ENCODE results near the gene CTNNAL1. TPM values are rescaled to one million over a fixed set of nuclear protein-coding genes. Genes with fewer than 3 reads are reported as not detected.
"Not testable (repeated sequence)": the region's sequence is repeated elsewhere in the genome, so short reads cannot be mapped to it uniquely, and the experiment has no call there.

CTNNAL1 gene
- total RNA-seq, 1 donor from 2014 or later: 36.0 TPM

DNA sequence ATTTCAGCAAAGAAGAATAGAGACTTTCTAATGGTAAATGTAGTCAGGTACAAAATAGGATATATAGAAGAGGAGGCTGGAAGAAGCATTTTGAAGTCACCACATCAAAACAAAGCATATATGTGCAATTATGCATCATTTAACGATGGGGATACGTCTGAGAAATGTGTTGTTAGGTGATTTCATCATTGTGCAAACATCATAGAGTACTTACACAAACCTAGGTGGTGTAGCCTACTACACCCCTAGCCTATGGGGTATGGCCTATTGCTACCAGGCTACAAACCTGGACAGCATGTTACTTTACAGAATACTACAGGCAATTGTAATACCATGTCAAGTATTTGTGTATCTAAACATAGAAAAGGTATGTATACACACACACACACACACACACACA lies 107.8 kb downstream of the CTNNAL1 start:
- Mint-ChIP-seq H3K4me1 (ENCODE audit: unreplicated experiment) (peaks cover under 1% of the 10 kb centered on the region), H3K27me3 (no peaks in the 10 kb centered on the region), H3K4me3 (no peak overlapping the region), H3K36me3 (peaks cover 45% of the 10 kb centered on the region), H3K27ac (no peak overlapping the region), H3K9me3 (no peaks in the 10 kb centered on the region)
- TF ChIP-seq, protein P1, sequence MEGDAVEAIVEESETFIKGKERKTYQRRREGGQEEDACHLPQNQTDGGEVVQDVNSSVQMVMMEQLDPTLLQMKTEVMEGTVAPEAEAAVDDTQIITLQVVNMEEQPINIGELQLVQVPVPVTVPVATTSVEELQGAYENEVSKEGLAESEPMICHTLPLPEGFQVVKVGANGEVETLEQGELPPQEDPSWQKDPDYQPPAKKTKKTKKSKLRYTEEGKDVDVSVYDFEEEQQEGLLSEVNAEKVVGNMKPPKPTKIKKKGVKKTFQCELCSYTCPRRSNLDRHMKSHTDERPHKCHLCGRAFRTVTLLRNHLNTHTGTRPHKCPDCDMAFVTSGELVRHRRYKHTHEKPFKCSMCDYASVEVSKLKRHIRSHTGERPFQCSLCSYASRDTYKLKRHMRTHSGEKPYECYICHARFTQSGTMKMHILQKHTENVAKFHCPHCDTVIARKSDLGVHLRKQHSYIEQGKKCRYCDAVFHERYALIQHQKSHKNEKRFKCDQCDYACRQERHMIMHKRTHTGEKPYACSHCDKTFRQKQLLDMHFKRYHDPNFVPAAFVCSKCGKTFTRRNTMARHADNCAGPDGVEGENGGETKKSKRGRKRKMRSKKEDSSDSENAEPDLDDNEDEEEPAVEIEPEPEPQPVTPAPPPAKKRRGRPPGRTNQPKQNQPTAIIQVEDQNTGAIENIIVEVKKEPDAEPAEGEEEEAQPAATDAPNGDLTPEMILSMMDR (conservative IDR thresholded peaks at IDR 0.05): no peak
- DNase-seq (ENCODE audit: extremely low spot score, unreplicated experiment): no peak

DNA sequence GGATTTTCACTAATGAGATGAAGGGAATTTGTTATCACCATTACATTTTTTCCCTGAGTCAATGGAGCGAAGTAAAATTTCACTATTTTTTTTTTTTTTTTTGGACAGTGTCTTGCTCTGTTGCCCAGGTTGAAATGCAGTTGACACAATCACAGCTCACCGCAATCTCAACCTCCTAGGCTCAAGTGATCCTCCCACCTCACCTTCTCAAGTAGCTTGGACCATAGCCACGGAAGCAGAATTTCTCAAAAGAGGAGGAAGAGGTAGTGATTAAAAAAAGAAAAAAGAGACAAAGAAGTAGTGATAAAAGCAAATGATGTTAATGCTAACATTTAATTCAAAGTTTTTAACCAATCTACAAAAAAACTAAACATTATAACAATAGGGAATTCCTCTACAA lies 109.1 kb downstream of the CTNNAL1 start:
- H3K9me3 Mint-ChIP-seq: no peaks in the 10 kb centered on the region
- TF ChIP-seq, protein P1 (conservative IDR thresholded peaks at IDR 0.05): no peak
- no peaks in the 10 kb centered on the region for H3K27me3 Mint-ChIP-seq
- DNase-seq (ENCODE audit: extremely low spot score, unreplicated experiment): no peak
- H3K27ac Mint-ChIP-seq: no peak overlapping the region
- H3K4me3 Mint-ChIP-seq: no peak overlapping the region
- peaks cover 6% of the 10 kb centered on the region for H3K4me1 Mint-ChIP-seq (ENCODE audit: unreplicated experiment)
- H3K36me3 Mint-ChIP-seq: peaks cover 41% of the 10 kb centered on the region

DNA sequence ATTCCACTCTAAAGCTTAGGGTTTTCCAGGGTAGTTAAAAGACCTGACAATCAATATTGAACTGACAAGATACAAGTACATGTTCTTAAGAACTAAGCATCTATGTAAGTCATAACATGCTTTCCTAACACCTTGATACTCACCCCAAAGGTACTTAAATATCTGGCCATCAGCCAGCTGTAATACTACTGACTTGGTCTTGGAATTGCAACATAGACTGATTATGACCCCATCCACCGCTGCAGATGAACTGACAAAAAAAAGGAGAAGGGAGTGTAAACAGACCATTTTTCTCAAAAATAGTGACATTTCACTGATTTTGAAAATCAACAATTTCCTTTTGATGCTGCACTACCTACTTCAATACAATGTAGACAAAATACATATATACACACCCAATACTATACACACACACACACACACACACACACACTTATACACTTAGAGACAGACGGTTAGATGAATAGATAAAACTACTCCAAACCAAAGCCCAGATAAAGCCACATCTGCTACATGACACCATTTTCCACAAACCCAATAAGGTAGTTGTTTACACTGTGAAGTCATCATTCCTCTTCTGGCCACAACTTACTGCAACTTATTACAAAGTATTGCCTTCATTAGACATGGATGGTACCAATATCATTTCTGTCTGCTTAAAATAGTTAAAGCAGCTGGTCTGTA lies 109.7 kb downstream of the CTNNAL1 start:
- TF ChIP-seq, protein P1 (conservative IDR thresholded peaks at IDR 0.05): no peak
- Mint-ChIP-seq H3K4me1 (ENCODE audit: unreplicated experiment) (peaks cover 6% of the 10 kb centered on the region), H3K27ac (no peak overlapping the region), H3K9me3 (no peaks in the 10 kb centered on the region), H3K4me3 (no peak overlapping the region), H3K36me3 (peaks cover 36% of the 10 kb centered on the region), H3K27me3 (no peaks in the 10 kb centered on the region)
- DNase-seq (ENCODE audit: extremely low spot score, unreplicated experiment): no peak

DNA sequence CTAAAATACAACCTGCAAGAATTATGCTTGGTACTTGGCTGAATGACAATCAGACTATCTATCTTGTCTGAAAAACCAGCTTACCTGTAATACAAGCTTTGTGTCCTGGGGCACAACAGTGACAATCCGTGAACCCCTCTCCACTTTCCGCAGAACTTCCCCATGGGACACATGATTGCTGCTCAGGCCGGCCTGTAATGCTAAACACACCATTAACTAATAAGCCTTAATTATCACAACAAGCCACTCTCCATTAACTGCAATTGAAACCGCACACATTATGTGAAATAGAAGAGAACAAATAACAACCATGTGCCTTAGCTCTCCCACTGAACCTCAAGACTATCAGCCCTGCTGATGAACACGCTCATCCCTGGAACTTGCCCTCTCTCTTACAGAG lies 113.1 kb downstream of the CTNNAL1 start:
- TF ChIP-seq, protein P1 (conservative IDR thresholded peaks at IDR 0.05): no peak
- Mint-ChIP-seq H3K27me3 (no peaks in the 10 kb centered on the region), H3K36me3 (peaks cover 51% of the 10 kb centered on the region), H3K4me1 (ENCODE audit: unreplicated experiment) (peaks cover 6% of the 10 kb centered on the region), H3K9me3 (no peaks in the 10 kb centered on the region), H3K4me3 (peak overlapping the region; percentile 11), H3K27ac (peak overlapping the region; percentile 35)
- DNase-seq (ENCODE audit: extremely low spot score, unreplicated experiment): no peak

DNA sequence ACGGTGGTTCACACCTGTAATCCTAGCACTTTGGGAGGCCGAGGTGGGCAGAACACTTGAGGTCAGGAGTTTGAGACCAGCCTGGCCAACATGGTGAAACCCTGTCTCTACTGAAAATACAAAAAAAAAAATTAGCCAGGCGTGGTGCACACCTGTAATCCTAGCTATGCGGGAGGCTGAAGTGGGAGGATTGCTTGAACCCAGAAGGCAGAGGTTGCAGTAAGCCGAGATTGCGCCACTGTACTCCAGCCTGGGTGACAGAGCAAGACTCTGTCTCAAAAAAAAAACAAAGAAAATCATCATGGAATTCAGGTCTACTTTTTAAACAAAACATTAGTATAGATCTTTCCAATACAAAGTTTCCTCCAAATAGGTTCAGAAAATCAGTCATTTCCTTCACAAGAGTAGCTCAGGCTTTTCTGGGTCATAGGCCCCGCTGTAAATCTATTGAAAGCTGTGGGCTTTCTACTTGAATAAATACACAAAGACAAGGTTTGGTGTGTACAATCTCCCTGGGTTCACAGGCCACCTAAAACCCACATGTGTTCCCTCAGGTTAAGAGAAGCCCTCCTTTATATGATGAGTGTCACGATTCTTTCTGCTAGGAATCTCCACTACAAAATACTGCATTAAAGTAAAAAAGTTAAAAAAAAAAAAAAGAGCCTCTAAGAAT lies 114.1 kb downstream of the CTNNAL1 start:
- not testable (repeated sequence) for H3K27me3 Mint-ChIP-seq; DNase-seq (ENCODE audit: extremely low spot score, unreplicated experiment); H3K9me3 Mint-ChIP-seq; H3K4me3 Mint-ChIP-seq; H3K27ac Mint-ChIP-seq; H3K4me1 Mint-ChIP-seq (ENCODE audit: unreplicated experiment)
- peaks cover 52% of the 10 kb centered on the region for H3K36me3 Mint-ChIP-seq

DNA sequence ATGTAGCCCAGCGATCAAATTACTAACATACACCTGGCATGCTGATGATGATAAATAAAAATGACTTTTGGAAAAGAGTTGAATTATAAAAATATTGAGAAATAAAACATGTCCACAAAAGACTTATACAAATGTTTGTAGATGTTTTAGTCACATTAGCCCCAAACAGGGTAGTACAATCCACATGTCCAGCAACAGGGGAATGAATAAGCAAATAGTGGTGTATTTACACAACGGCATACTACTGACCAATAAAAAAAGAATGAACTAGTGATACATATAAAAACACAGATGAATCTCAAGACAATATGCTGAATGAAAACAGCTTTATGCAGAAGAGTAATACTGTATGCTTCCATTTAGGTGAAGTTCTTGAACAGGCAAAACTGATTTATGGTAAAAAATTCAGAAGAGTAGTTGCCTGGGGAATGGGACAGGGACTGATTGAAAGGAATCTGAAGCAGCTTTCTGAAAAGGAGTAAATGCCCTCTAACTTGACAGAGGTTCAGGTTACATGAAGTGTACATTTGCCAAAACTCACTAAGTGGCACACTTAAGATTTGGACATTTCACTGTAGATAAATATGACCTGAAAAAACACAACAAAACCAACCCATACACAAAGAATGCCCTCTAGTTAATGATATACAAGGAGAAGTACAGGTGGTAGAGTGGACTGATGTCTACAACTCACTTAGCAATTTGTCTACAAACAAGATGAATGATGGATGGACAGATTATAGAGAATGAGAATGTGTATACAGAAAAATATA lies 115.8 kb downstream of the CTNNAL1 start:
- Mint-ChIP-seq H3K4me3 (no peak overlapping the region), H3K4me1 (ENCODE audit: unreplicated experiment) (peaks cover 6% of the 10 kb centered on the region), H3K27me3 (no peaks in the 10 kb centered on the region), H3K27ac (no peak overlapping the region), H3K9me3 (no peaks in the 10 kb centered on the region), H3K36me3 (peaks cover 47% of the 10 kb centered on the region)
- TF ChIP-seq, protein P1 (conservative IDR thresholded peaks at IDR 0.05): no peak
- no peak for DNase-seq (ENCODE audit: extremely low spot score, unreplicated experiment)

Data from type B pancreatic cell (in vitro differentiated cells).